GM12875 (cell line): Measurements from ENCODE around the gene PXN.
"Not testable (repeated sequence)": the region's sequence is repeated elsewhere in the genome, so short reads cannot be mapped to it uniquely, and the experiment has no call there.

ENCODE experiments used
- H3K4me3 ChIP-seq: one replicate; pipeline ENCODE4 v1.5.1; 2011; ENCODE audit warnings: low read depth, low read length, control low read depth
- TF ChIP-seq, protein P1 (sequence below): IDR thresholded peaks from 2 replicates; pipeline ENCODE4 v1.5.1; 2011; ENCODE audit warnings: low read depth, mild to moderate bottlenecking, control low read depth, inconsistent platforms, low read length, moderate library complexity, borderline replicate concordance; ENCODE audit not compliant: insufficient read depth

PXN gene

DNA sequence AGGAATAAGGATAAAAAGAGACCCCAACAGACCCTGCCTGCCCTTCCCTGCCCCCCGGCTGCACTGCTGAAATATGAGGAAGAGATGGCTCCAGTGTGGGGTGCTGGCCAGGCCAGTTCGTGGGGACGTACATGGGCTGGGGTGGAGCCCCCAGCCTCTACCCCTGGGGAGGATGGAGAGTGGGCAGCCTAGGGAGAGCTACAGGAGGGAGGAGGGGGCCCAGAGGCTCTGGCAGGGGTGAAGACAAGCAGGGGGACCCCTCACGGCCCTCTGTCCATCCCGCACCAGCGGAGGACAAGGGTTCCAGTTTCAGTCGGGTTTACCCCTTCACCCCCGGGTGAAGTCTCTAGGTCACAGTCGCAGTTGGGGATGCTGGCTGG is 53.6 kb downstream of the PXN start:
- TF ChIP-seq, protein P1, sequence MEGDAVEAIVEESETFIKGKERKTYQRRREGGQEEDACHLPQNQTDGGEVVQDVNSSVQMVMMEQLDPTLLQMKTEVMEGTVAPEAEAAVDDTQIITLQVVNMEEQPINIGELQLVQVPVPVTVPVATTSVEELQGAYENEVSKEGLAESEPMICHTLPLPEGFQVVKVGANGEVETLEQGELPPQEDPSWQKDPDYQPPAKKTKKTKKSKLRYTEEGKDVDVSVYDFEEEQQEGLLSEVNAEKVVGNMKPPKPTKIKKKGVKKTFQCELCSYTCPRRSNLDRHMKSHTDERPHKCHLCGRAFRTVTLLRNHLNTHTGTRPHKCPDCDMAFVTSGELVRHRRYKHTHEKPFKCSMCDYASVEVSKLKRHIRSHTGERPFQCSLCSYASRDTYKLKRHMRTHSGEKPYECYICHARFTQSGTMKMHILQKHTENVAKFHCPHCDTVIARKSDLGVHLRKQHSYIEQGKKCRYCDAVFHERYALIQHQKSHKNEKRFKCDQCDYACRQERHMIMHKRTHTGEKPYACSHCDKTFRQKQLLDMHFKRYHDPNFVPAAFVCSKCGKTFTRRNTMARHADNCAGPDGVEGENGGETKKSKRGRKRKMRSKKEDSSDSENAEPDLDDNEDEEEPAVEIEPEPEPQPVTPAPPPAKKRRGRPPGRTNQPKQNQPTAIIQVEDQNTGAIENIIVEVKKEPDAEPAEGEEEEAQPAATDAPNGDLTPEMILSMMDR, result no peak
- no peak overlapping the region for H3K4me3 ChIP-seq

GRCh38 chr12:120211243-120211903 is 54.2 kb downstream of the PXN start:
- TF ChIP-seq, protein P1, result no peak

GRCh38 chr12:120209851-120210250 is 55.7 kb downstream of the PXN start:
- TF ChIP-seq, protein P1, result no peak

More at GRCh38 chr12:120211243-120211903, 54.2 kb downstream of the PXN start:
- no peak overlapping the region for H3K4me3 ChIP-seq

GRCh38 chr12:120207227-120207626 is 58.3 kb downstream of the PXN start:
- no peak overlapping the region for H3K4me3 ChIP-seq
- TF ChIP-seq, protein P1, result no peak

More at GRCh38 chr12:120209851-120210250, 55.7 kb downstream of the PXN start:
- H3K4me3 ChIP-seq, result no peak overlapping the region

- not testable (repeated sequence) for H3K4me3 ChIP-seq
Measured at GRCh38 chr12:120206781-120207180, 58.7 kb downstream of the PXN start.

DNA sequence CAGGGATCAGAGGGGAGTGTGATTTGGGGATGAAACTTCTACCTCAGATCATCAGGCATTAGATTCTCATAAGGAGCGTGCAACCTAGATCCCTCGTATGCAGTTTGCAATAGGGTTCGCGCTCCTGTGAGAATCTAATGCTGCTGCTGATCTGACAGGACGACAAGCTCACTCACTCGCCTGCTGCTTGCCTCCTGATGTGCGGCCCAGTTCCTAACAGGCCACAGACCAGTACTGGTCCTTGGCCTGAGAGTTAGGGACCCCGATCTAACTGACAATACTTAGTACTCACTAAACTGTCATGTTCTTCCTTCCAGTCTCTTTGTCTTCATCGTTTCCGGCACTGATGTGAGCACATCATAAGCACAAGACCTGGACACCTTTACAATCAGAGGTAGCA is 59.3 kb downstream of the PXN start:
- TF ChIP-seq, protein P1, result no peak
- no peak overlapping the region for H3K4me3 ChIP-seq

DNA sequence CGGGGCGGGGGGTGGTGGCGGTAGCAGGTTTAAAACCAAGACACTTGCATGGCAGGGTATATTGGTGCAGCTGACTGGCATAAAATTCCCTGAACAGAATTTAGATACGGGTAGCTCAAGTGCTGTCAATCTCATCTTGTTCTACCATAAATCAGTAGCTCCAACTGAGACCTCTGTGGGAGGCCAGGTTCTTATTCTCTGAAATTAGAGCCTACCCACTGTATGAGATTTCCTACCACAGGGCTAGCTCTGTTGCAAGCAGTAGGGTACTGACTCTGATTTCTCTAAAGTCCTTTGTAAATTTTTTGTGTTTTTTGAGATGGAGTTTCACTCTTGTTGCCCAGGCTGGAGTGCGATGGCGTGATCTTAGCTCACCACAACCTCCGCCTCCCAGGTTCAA is 61.4 kb downstream of the PXN start:
- no peak overlapping the region for H3K4me3 ChIP-seq
- TF ChIP-seq, protein P1, result no peak
